ENCODE results near the gene RPL10A. TPM values are rescaled to one million over a fixed set of nuclear protein-coding genes. Genes with fewer than 3 reads are reported as not detected.
A peak's percentile ranks its signal among the peaks of the same experiment; 100 is the strongest.
"Not testable (repeated sequence)": the region's sequence is repeated elsewhere in the genome, so short reads cannot be mapped to it uniquely, and the experiment has no call there.

Gene RPL10A
- total RNA-seq, 6 donors from 2014 or later, result 474 to 1,092 (median 918) TPM

DNA sequence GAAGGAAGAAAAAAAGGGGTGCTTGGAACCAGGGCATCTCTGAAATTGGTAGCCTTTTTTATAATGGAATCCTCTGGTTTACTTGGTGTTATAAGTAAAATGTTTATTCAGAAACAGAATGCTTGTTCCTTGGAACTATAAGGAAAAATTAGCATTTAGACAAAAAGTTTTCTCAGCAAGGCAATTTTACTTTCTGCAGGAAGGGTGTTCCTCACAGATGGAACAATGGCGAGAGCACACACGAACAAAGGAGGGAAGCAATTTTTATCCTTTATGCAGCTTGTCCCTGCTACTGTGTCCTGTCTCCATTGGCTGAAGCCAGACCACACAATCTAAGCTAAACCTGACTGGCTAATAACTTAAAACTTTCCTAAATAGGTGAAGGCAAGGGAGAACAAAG, 38.7 kb upstream of the RPL10A start:
- 90 to 95% methylated on average over 2 of the region's 2 CpGs for WGBS, 2 donors
- Histone ChIP-seq H3K27ac (no peak overlapping the region), H3K27me3 (no peaks in the 10 kb centered on the region), H3K36me3 (peaks cover 4 to 34% (median 20%) of the 10 kb centered on the region in 4 donors), H3K9me3 (peaks cover 4 to 22% (median 12%) of the 10 kb centered on the region in 4 donors), H3K4me1 (peaks cover 0 to 12% (median 7%) of the 10 kb centered on the region in 4 donors), H3K4me3 (no peak overlapping the region)
- no peak for TF ChIP-seq POLR2AphosphoS5 (IDR thresholded peaks at IDR 0.05)
- TF ChIP-seq EP300 (IDR thresholded peaks at IDR 0.05), result no peak
- TF ChIP-seq POLR2A (IDR thresholded peaks at IDR 0.05), result no peak
- TF ChIP-seq, protein P1, sequence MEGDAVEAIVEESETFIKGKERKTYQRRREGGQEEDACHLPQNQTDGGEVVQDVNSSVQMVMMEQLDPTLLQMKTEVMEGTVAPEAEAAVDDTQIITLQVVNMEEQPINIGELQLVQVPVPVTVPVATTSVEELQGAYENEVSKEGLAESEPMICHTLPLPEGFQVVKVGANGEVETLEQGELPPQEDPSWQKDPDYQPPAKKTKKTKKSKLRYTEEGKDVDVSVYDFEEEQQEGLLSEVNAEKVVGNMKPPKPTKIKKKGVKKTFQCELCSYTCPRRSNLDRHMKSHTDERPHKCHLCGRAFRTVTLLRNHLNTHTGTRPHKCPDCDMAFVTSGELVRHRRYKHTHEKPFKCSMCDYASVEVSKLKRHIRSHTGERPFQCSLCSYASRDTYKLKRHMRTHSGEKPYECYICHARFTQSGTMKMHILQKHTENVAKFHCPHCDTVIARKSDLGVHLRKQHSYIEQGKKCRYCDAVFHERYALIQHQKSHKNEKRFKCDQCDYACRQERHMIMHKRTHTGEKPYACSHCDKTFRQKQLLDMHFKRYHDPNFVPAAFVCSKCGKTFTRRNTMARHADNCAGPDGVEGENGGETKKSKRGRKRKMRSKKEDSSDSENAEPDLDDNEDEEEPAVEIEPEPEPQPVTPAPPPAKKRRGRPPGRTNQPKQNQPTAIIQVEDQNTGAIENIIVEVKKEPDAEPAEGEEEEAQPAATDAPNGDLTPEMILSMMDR (IDR thresholded peaks at IDR 0.05), result no peak
- no peak for ATAC-seq (ENCODE audit: low FRiP score in 2 of 2)
- no peak for DNase-seq

DNA sequence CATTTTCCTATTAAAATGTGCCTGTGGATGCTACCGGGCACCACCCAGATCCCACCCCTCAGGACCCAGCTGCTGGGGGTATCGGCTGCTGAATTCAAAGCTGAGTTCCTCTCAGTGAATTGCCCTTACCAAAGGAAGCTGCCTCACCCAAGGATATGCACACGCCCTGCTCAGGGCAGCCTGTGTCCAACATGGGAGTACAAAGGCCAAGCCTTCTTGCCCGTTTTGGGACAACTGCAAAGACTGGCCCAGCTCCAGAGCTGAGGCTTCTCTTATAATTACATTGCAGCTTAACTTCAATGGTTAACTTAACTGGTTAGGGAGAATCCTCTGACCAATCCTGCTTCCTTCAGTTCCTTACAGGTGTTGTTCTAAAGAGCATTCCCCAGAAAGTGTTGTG, 35.9 kb upstream of the RPL10A start:
- DNase-seq, result no peak
- Histone ChIP-seq H3K4me3 (no peak overlapping the region), H3K9me3 (peaks cover 4 to 22% (median 12%) of the 10 kb centered on the region in 4 donors), H3K27me3 (no peaks in the 10 kb centered on the region), H3K4me1 (no peaks in the 10 kb centered on the region), H3K36me3 (peaks cover 0 to 7% (median under 1%) of the 10 kb centered on the region in 4 donors), H3K27ac (no peak overlapping the region)
- 60 to 62% methylated on average over 3 to 4 of the region's 4 CpGs for WGBS, 2 donors
- ATAC-seq (ENCODE audit: low FRiP score in 2 of 2), result no peak
- TF ChIP-seq POLR2AphosphoS5 (IDR thresholded peaks at IDR 0.05) (no peak), EP300 (IDR thresholded peaks at IDR 0.05) (no peak), POLR2A (IDR thresholded peaks at IDR 0.05) (no peak)
- TF ChIP-seq, protein P1 (IDR thresholded peaks at IDR 0.05), result no peak

DNA sequence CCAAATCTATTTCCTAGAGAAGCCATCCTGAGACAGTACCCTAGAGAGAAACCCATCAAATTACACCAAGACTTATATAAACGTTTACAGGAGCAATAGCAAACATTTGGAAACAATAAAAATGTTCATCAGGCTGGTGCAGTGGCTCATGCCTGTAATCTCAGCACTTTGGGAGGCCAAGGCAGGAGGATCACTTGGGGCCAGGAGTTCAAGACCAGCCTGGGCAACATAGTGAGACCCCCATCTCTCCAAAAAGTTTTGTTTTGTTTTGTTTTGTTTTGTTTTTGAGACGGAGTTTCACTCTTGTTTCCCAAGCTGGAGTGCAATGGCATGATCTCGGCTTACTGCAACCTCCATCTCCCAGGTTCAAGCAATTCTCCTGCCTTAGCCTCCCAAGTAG, 35.5 kb upstream of the RPL10A start:
- H3K36me3 ChIP-seq; H3K4me1 ChIP-seq; DNase-seq; H3K4me3 ChIP-seq; H3K27me3 ChIP-seq; H3K27ac ChIP-seq; ATAC-seq (ENCODE audit: low FRiP score in 2 of 2): not testable (repeated sequence)
- WGBS, 2 donors, result 70 to 76% methylated on average over 3 of the region's 3 CpGs
- H3K9me3 ChIP-seq, result peaks cover 4 to 22% (median 12%) of the 10 kb centered on the region in 4 donors

DNA sequence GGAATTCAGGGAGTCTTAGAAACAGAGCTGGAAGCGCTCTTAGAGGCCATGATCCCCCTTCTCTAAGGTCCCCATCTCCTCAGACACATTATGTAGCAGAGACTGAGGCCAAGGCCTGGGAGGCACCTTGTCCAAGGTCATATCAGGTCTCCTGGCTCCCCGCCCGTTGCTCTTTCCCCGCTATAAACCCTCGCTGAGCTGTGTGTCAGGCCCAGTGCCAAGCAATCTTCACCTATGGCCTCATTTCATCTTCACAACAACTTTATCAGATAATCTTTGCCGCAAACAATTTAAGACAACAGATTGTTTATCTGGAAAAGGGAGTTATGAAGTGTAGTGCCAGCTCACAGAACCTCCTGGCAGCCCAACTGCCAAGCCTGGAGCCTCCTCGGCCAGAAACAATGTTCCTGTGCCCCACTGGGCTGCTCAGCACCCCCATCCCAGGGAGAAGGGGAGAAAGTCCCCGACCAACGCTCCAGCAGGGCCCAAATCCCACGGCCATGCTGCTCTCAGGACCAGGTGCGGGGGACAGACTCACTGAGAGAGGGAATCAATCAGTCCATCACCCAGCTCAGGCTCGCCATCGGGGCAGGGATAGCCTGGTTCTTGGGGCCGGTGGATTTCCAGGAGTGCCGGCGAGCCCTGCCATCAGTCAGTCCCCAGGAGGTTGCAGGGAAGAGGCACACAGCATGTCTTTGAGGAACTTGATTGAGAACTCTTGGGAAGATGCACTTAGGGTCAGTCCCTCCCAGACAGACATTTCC, 32.9 kb upstream of the RPL10A start:
- H3K27me3 ChIP-seq, result no peaks in the 10 kb centered on the region
- ATAC-seq (ENCODE audit: low FRiP score in 2 of 2) (no peak), DNase-seq (peak in 1 of 2 donors; percentile 52)
- peaks cover 0 to under 1% (median 0%) of the 10 kb centered on the region in 4 donors for H3K9me3 ChIP-seq
- TF ChIP-seq EP300 (IDR thresholded peaks at IDR 0.05) (no peak), POLR2A (IDR thresholded peaks at IDR 0.05) (no peak), POLR2AphosphoS5 (IDR thresholded peaks at IDR 0.05) (no peak)
- TF ChIP-seq, protein P1 (IDR thresholded peaks at IDR 0.05), result no peak
- no peak overlapping the region for H3K4me3 ChIP-seq
- 72 to 77% methylated on average over 14 of the region's 16 CpGs for WGBS, 2 donors
- H3K36me3 ChIP-seq, result no peaks in the 10 kb centered on the region
- H3K4me1 ChIP-seq, result no peaks in the 10 kb centered on the region
- H3K27ac ChIP-seq, result peak overlapping the region in 1 of 4 donors; percentile 30

DNA sequence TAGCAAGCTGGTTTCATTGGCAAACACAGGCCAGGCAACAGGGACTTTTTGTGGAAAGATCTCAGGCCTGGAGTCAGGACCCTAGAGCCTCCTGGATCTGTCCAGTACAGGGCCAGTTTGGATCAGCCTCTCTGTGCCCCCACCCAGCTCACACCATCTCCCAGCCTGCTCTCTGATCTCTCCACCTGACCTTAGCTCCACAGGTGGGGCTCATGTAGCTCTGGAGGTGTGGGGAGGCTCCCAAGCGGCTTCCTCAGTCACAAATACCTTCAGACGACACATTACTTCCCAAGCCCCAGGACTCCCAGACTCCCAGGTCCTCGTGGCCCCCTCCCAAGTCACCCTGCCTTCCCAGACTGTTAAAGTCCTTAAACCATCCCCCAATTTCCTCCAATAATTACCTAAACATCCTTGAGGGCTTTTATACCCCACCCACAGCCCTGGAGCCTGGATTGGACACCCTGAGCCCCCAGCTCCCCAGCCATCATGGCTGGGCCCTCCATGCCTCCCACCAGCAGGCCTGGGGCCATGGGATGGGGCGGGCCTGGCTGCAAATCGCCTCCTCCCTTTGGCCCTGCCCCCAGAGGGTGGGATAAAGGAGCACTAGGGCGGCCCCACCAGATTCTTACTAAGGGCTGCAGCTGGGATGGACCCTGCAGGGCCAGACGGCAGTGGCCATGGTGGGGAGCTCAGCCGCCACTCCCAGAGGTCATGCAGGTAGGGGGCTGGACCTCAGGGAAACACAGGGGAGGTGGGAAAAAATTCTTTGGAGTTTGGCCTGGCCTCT, 31.9 kb upstream of the RPL10A start:
- Histone ChIP-seq H3K27ac (no peak overlapping the region), H3K4me3 (no peak overlapping the region), H3K4me1 (no peaks in the 10 kb centered on the region), H3K9me3 (no peaks in the 10 kb centered on the region), H3K36me3 (no peaks in the 10 kb centered on the region), H3K27me3 (no peaks in the 10 kb centered on the region)
- 84 to 91% methylated on average over 7 to 8 of the region's 8 CpGs for WGBS, 2 donors
- ATAC-seq (ENCODE audit: low FRiP score in 2 of 2) (no peak), DNase-seq (peak in 1 of 2 donors; percentile 58)
- TF ChIP-seq POLR2A (IDR thresholded peaks at IDR 0.05) (no peak), POLR2AphosphoS5 (IDR thresholded peaks at IDR 0.05) (no peak), EP300 (IDR thresholded peaks at IDR 0.05) (no peak)
- TF ChIP-seq, protein P1 (IDR thresholded peaks at IDR 0.05), result no peak

DNA sequence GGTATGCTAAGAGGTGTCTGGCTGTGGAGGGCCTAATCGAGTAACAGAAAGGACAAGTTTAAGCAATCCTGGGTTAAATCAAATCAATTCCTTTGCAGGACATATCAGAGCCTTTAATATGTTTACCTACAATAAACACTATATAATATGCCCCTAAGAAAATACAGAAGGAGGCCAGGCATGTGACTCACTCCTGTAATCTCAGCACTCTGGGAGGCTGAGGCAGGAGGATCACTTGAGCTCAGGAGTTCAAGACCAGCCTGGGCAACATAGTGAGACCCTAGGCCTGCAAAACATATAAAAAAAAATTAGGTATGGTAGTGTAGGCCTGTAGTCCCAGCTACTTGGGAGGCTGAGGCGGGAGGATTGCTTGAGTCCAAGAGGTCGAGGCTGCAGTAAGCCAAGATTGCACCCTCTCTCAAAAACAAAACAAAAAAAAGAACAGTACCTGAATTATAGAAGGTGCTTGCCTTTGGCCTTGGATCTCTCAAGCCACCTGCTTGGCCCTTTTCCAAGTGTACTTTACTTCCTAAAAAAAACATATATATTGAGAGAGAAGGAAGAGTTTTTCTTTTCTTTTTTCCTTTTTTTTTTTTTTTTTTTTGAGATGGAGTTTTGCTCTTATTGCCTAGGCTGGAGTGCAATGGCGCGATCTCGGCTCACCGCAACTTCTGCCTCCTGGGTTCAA, 29.7 kb upstream of the RPL10A start:
- H3K27me3 ChIP-seq; ATAC-seq (ENCODE audit: low FRiP score in 2 of 2): not testable (repeated sequence)

More for the DNA sequence above, 29.7 kb upstream of the RPL10A start:
- WGBS, 2 donors, result 94 to 95% methylated on average over 7 of the region's 7 CpGs
- H3K4me3 ChIP-seq, H3K4me1 ChIP-seq, H3K9me3 ChIP-seq, H3K36me3 ChIP-seq, H3K27ac ChIP-seq, DNase-seq: not testable (repeated sequence)

Data from upper lobe of left lung (tissue), 6 donors.